ENCODE data around the gene MXRA5. TPM values are rescaled to one million over a fixed set of nuclear protein-coding genes. Genes with fewer than 3 reads are reported as not detected.

Gene MXRA5
- total RNA-seq, 1 donor from 2014 or later = 2.1 TPM

DNA sequence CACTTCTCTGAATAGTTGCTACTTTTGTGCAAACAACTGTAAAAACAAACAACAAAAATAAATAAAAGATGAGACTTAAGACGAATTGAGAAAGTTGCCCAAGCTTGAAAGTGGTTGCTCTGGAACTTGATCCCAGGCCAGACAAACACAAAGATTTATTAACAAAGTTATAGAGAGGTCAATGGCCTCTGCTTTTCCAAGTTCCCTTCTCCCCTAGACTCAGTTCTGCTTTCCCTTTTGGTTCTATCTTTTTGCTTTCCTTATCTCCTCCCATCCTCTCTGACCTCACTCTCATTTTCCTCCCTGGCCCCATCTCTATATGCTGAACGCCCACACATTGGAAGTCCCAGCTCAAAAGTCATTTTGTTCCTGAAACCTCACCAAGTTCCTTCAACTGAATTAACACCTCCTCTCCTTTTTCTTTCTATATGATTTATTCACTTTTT is 82.7 kb downstream of the MXRA5 start:
- ATAC-seq (no peak), DNase-seq (ENCODE audit: missing footprints) (no peak)
- intact Hi-C loops (cut with DNase I) = no loop called here

DNA sequence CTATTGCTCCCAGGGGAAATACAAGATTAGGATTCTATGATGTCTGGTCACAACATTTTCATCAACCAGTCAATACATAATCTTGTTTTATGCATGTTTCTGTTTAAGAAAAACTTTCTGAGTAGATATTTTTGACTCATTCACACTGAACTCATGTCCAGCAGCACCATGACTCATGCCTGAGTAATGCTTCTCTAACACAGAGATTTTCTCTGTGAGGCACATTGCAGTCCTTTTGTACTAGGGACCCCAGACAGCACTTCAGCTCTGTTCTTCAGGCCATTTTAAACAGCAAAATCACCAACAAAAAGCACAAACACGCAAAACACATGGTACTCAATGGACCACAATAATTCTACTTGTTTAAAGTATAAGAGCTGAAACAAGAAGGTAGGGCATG is 83.6 kb downstream of the MXRA5 start:
- ATAC-seq (no peak), DNase-seq (ENCODE audit: missing footprints) (no peak)
- intact Hi-C loops (cut with DNase I) = no loop called here

Measured in Right ventricle myocardium inferior (tissue), 1 donor.